H1 (cell line): Measurements from ENCODE around the gene S100PBP. TPM values are rescaled to one million over a fixed set of nuclear protein-coding genes. Genes with fewer than 3 reads are reported as not detected.

Experiments
- CTCF ChIA-PET: fragments of 300-600 bp; sonication (Branson Sonifier 250); formaldehyde crosslinking; loops from one replicate; lab custom pipeline; 2021; ENCODE audit not compliant: partially characterized antibody; lab: Charles Lee
- POLR2A ChIA-PET: fragments of 300-600 bp; sonication (Branson Sonifier 250); formaldehyde crosslinking; loops from one replicate; lab custom pipeline; 2021; ENCODE audit warnings: inconsistent platforms; ENCODE audit not compliant: partially characterized antibody; lab: Charles Lee
- DNase-seq, 2 experiments: peaks; one replicate each; pipeline versions ENCODE4 v3.0.0 to v3.0.0-alpha.2; 2010 to 2022; ENCODE audit warnings: low spot score in 2 of 2, low read depth in 1 of 2, mixed read lengths in 1 of 2
- FAIRE-seq: peaks from 2 replicates; lab custom pipeline; 2011; peaks lifted over from hg19 to GRCh38; lab: Jason Lieb, UNC
- H2AFZ ChIP-seq: 2 replicates; pipeline ENCODE4 v1.8.1; 2012; ENCODE audit warnings: low read length, inconsistent platforms
- H2AK5ac ChIP-seq: 2 replicates; pipeline ENCODE4 v1.6.1; 2013; ENCODE audit warnings: low read depth, low read length
- H2BK120ac ChIP-seq: replicated peaks from 2 replicates; pipeline ENCODE3; 2013; ENCODE audit warnings: low read depth, low read length, inconsistent platforms
- H2BK12ac ChIP-seq: 2 replicates; pipeline ENCODE4 v1.6.1; 2013; ENCODE audit warnings: low read depth, low read length
- H2BK15ac ChIP-seq: 2 replicates; pipeline ENCODE4 v1.6.1; 2013; ENCODE audit warnings: low read length
- H2BK20ac ChIP-seq: 2 replicates; pipeline ENCODE4 v1.6.1; 2013; ENCODE audit warnings: low read length
- H2BK5ac ChIP-seq: 2 replicates; pipeline ENCODE4 v1.6.1; 2013; ENCODE audit warnings: low read depth, low read length
- H3K14ac ChIP-seq: 2 replicates; pipeline ENCODE4 v1.6.1; 2013; ENCODE audit warnings: inconsistent platforms; ENCODE audit not compliant: insufficient read length
- H3K18ac ChIP-seq: 2 replicates; pipeline ENCODE4 v1.6.1; 2013; ENCODE audit warnings: low read length; ENCODE audit errors: extremely low read depth
- H3K23ac ChIP-seq: 2 replicates; pipeline ENCODE4 v1.6.1; 2013; ENCODE audit warnings: inconsistent platforms; ENCODE audit not compliant: insufficient read length
- H3K23me2 ChIP-seq: 2 replicates; pipeline ENCODE4 v1.6.1; 2013; ENCODE audit warnings: low read depth, low read length
- H3K27ac ChIP-seq: 2 replicates; pipeline ENCODE4 v1.6.1; 2011; ENCODE audit warnings: low read depth, low read length, inconsistent platforms
- H3K27me3 ChIP-seq, 4 experiments: replicated peaks in 1 of 4; 1 replicate in 1 of 4; 2 replicates in 3 of 4; pipeline versions ENCODE4 v1.6.1 to v1.8.1; 2011 to 2013; ENCODE audit warnings: low read length in 3 of 4, mild to moderate bottlenecking in 3 of 4, inconsistent platforms in 2 of 4, mixed read lengths in 2 of 4, moderate library complexity in 1 of 4; ENCODE audit not compliant: control insufficient read depth in 3 of 4, insufficient read depth in 3 of 4; ENCODE audit errors: extremely low read depth in 1 of 4
- H3K36me3 ChIP-seq, 4 experiments: 2 replicates each; pipeline versions ENCODE4 v1.6.1 to v1.8.1; 2011 to 2013; ENCODE audit warnings: mild to moderate bottlenecking in 4 of 4, low read length in 3 of 4, moderate library complexity in 2 of 4, control low read depth in 1 of 4, inconsistent platforms in 1 of 4; ENCODE audit not compliant: insufficient read depth in 4 of 4, control insufficient read depth in 2 of 4
- H3K4ac ChIP-seq: replicated peaks from 2 replicates; pipeline ENCODE3; 2013; ENCODE audit warnings: low read length, low read depth, mixed read lengths, inconsistent platforms; ENCODE audit not compliant: insufficient read length
- H3K4me1 ChIP-seq, 4 experiments: replicated peaks in 1 of 4; 1 replicate in 1 of 4; 2 replicates in 3 of 4; pipeline versions ENCODE4 v1.6.1 to v1.8.1; 2011 to 2013; ENCODE audit warnings: low read length in 3 of 4, inconsistent platforms in 2 of 4, mixed read lengths in 1 of 4; ENCODE audit not compliant: insufficient read depth in 4 of 4, control insufficient read depth in 3 of 4
- H3K4me2 ChIP-seq, 2 experiments: 2 replicates each; pipeline versions ENCODE4 v1.6.1 to v1.8.1; 2011 to 2013; ENCODE audit warnings: low read depth in 2 of 2, low read length in 2 of 2, control low read depth in 1 of 2, inconsistent platforms in 1 of 2, mild to moderate bottlenecking in 1 of 2; ENCODE audit not compliant: insufficient read depth in 1 of 2
- H3K4me3 ChIP-seq, 4 experiments: fragments of 200-600, 300-600 bp in 1 of 4; sonication (generic), shearing (Covaris generic), sonication (Bioruptor Twin) in 1 of 4; 2 replicates each; pipeline versions ENCODE4 v1.5.1 to v1.8.1; 2011 to 2016; ENCODE audit warnings: low read length in 4 of 4, low read depth in 3 of 4, control low read depth in 2 of 4, inconsistent platforms in 2 of 4, mild to moderate bottlenecking in 2 of 4, mixed read lengths in 1 of 4, moderate library complexity in 1 of 4; ENCODE audit not compliant: insufficient read depth in 2 of 4; ENCODE audit errors: extremely low read depth in 1 of 4
- H3K56ac ChIP-seq: replicated peaks from 2 replicates; pipeline ENCODE3; 2013; ENCODE audit warnings: low read depth, mild to moderate bottlenecking, mixed read lengths, low read length, inconsistent platforms; ENCODE audit not compliant: insufficient read length
- H3K79me1 ChIP-seq: 2 replicates; pipeline ENCODE4 v1.6.1; 2013; ENCODE audit warnings: low read depth, low read length, control low read depth
- H3K79me2 ChIP-seq, 2 experiments: 2 replicates each; pipeline versions ENCODE4 v1.6.1 to v1.8.1; 2012 to 2013; ENCODE audit warnings: low read length in 2 of 2, mild to moderate bottlenecking in 2 of 2, inconsistent platforms in 1 of 2; ENCODE audit not compliant: insufficient read depth in 2 of 2, control insufficient read depth in 1 of 2
- H3K9ac ChIP-seq, 4 experiments: replicated peaks in 1 of 4; 1 replicate in 1 of 4; 2 replicates in 3 of 4; pipeline versions ENCODE4 v1.6.1 to v1.8.1; 2011 to 2013; ENCODE audit warnings: low read depth in 3 of 4, low read length in 3 of 4, control low read depth in 2 of 4, mild to moderate bottlenecking in 2 of 4, moderate library complexity in 2 of 4, inconsistent platforms in 1 of 4; ENCODE audit errors: extremely low read depth in 1 of 4
- H3K9me3 ChIP-seq, 2 experiments: 2 replicates each; pipeline versions ENCODE4 v1.6.1 to v1.8.1; 2012 to 2013; ENCODE audit warnings: mild to moderate bottlenecking in 2 of 2, moderate library complexity in 2 of 2, control low read depth in 1 of 2, inconsistent platforms in 1 of 2, low read depth in 1 of 2, low read length in 1 of 2, mixed read lengths in 1 of 2; ENCODE audit not compliant: insufficient read depth in 2 of 2
- H4K20me1 ChIP-seq, 2 experiments: replicated peaks in 1 of 2; 2 replicates each; pipeline versions ENCODE3 to v1.8.1; 2011 to 2013; ENCODE audit warnings: inconsistent platforms in 2 of 2, low read length in 2 of 2, mild to moderate bottlenecking in 1 of 2; ENCODE audit not compliant: insufficient read depth in 2 of 2, control insufficient read depth in 1 of 2
- H4K5ac ChIP-seq: 2 replicates; pipeline ENCODE4 v1.6.1; 2013; ENCODE audit warnings: low read length, low read depth, mixed read lengths, inconsistent platforms; ENCODE audit not compliant: insufficient read length
- H4K8ac ChIP-seq: 2 replicates; pipeline ENCODE4 v1.8.0; 2013; ENCODE audit warnings: mild to moderate bottlenecking, moderate library complexity, low read length, inconsistent platforms; ENCODE audit not compliant: insufficient read depth; ENCODE audit errors: extremely low read depth
- H4K91ac ChIP-seq: replicated peaks from 2 replicates; pipeline ENCODE3; 2013; ENCODE audit warnings: low read length, mixed read lengths, inconsistent platforms; ENCODE audit not compliant: insufficient read length
- ATF3 ChIP-seq: IDR thresholded peaks from 2 replicates; pipeline ENCODE4 v1.6.1; 2011; ENCODE audit warnings: low read depth, mild to moderate bottlenecking, low read length; ENCODE audit not compliant: insufficient read depth
- CTCF ChIP-seq, 3 experiments: IDR thresholded peaks; 1 replicate in 2 of 3; 2 replicates in 1 of 3; pipeline versions ENCODE4 v1.5.1 to v1.6.1; 2011; ENCODE audit warnings: low read length in 3 of 3, mild to moderate bottlenecking in 3 of 3, inconsistent platforms in 2 of 3, low read depth in 1 of 3, moderate library complexity in 1 of 3; ENCODE audit not compliant: insufficient read depth in 1 of 3; ENCODE audit errors: control extremely low read depth in 1 of 3
- FOSL1 ChIP-seq: IDR thresholded peaks from 2 replicates; pipeline ENCODE4 v1.6.1; 2011; ENCODE audit warnings: mild to moderate bottlenecking, low read depth, low read length, moderate library complexity; ENCODE audit not compliant: insufficient read depth
- RBBP5 ChIP-seq: IDR thresholded peaks from 2 replicates; pipeline ENCODE4 v1.7.1; 2012; ENCODE audit warnings: low read depth, mild to moderate bottlenecking, inconsistent platforms, low read length, moderate library complexity, borderline replicate concordance
- RNF2 ChIP-seq: fragments of 200-900, 300-1000 bp; sonication (generic); IDR thresholded peaks from 2 replicates; pipeline ENCODE4 v1.7.1; 2016; ENCODE audit warnings: borderline replicate concordance, low read depth, mild to moderate bottlenecking, antibody characterized with exemption, low read length; ENCODE audit not compliant: poor library complexity, severe bottlenecking; ENCODE audit errors: missing control alignments
- WGBS, 2 experiments: shearing (Covaris generic) in 1 of 2; methylation state at CpG; one replicate each; pipeline versions ENCODE4 v1.1.6 to v1.1.7; 2013 to 2015; ENCODE audit warnings: low lambda C conversion rate in 2 of 2, mixed read lengths in 2 of 2, inconsistent platforms in 1 of 2, low coverage in 1 of 2, missing lambda C conversion rate in 1 of 2; ENCODE audit not compliant: insufficient replicate concordance in 2 of 2, insufficient coverage in 1 of 2, insufficient read length in 1 of 2; ENCODE audit errors: extremely low coverage in 1 of 2, missing lambda C conversion rate in 1 of 2; 5-methylcytosine and 5-hydroxymethylcytosine counted together
- polyA plus RNA-seq, 7 experiments: library from polyadenylated mRNA; depleted of rRNA in 3 of 7; stranded (reverse) in 5 of 7; unstranded in 2 of 7; fragments of >200 nt in 5 of 7; fragments of 200-250 nt in 2 of 7; gene quantifications; 1 replicate in 5 of 7; 2 replicates in 1 of 7; 4 replicates in 1 of 7; pipeline versions ENCODE4 v1.2.1 to v1.2.3, GENCODE V29; 2011 to 2013; ENCODE audit warnings: missing spikeins in 2 of 7, mixed read lengths in 2 of 7
- total RNA-seq: library from RNA; stranded (reverse); fragmentation: NEBNext Ultra II Directional; extraction: Animal tissue kit (Norgen Biotek cat#: 25700); gene quantifications from 2 replicates; pipeline ENCODE4 v1.2.1, GENCODE V29; 2021

S100PBP gene
- total and polyA plus RNA-seq, 2 of the 8 experiments (the other 6 are each of a cell fraction or from before 2014, with no cell fraction given) = 43.8 to 68.3 TPM

DNA sequence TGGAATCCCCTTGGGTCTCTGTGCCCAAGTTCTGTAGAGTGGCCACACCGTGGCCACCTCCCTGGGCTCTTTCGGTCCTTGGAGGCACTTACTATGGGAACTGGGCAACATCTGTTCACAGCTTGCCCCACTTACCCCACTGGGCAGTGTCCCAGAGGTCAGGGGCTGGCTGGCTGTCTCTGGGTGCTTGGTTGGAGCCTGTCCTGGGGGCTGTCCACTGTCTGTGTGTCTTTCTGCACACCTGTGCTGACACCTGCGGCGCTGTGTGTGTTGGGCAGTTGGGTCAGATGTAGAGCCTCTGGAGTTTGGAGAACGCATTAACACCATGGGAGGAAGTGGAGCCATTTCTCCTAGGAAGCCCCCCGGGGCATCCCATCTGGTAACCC lies 85.1 kb downstream of the S100PBP start:
- Histone ChIP-seq H3K56ac (no peak overlapping the region), H2BK120ac (no peak overlapping the region), H3K4me3 (no peak overlapping the region), H3K23ac (no peak overlapping the region), H4K91ac (no peak overlapping the region), H2BK15ac (no peak overlapping the region), H3K14ac (no peak overlapping the region), H4K5ac (no peak overlapping the region), H2BK20ac (no peak overlapping the region), H2AK5ac (no peak overlapping the region), H3K79me1 (no peaks in the 10 kb centered on the region), H4K8ac (no peak overlapping the region), H3K9ac (no peak overlapping the region), H4K20me1 (peaks cover 2 to 4% of the 10 kb centered on the region in 2 experiments), H3K4me1 (peaks cover 0 to 11% (median 8%) of the 10 kb centered on the region in 4 experiments; a peak in 6 of 7 replicates), H3K36me3 (no peaks in the 10 kb centered on the region), H3K27me3 (peaks cover 14 to 40% (median 34%) of the 10 kb centered on the region in 4 experiments), H3K4ac (no peak overlapping the region), H3K18ac (no peak overlapping the region; the same call in 1 of the 2 replicates), H2AFZ (no peak overlapping the region), H3K9me3 (no peaks in the 10 kb centered on the region), H3K27ac (no peak overlapping the region), H2BK12ac (no peak overlapping the region), H3K4me2 (no peak overlapping the region), H3K79me2 (no peaks in the 10 kb centered on the region), H3K23me2 (peaks cover 11% of the 10 kb centered on the region; the same call in 1 of the 2 replicates), H2BK5ac (no peak overlapping the region)
- FAIRE-seq (no peak), DNase-seq (no peak)
- 78% methylated on average over 6 of the region's 6 CpGs; no CpG with 5 or more reads in 1 of the 2 experiments for WGBS, 2 experiments
- POLR2A ChIA-PET = interaction anchor here (0.6 kb wide), 1 partner anchor 20 kb away, joined by 3 read pairs; no protein-coding TSS in a partner anchor
- CTCF ChIA-PET = interaction anchor here (0.6 to 1.7 kb wide), 5 partner anchors 10 to 266 kb away, joined by 3 to 7 read pairs (median 4); partner anchors contain the start of gene HPCA
- TF ChIP-seq ATF3 (no peak), RBBP5 (no peak), RNF2 (no peak), CTCF (IDR thresholded peaks at IDR 0.05; ENCODE audit: control extremely low read depth in 1 of 3, insufficient read depth in 1 of 3, low read depth in 1 of 3, low read length in 3 of 3) (no peak), FOSL1 (no peak)
